ENCODE results near the gene TXNDC5.

The TXNDC5 gene

DNA sequence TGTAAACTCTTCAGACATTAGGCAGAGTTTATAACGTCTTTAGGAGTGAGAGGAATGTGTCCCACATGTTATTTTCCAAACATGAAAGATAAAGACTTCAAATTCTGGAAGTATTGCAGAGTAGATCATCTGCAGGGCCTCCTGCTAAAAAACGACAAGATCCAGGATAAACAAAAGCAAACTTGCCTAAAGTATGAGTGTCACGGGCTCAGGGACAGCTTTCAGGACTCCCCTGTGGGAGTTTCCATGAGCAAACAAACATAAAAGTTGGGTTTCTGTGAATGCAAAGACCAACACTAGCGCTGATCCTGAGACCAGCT is 76.9 kb downstream of the TXNDC5 start:
- TF ChIP-seq, protein P1, sequence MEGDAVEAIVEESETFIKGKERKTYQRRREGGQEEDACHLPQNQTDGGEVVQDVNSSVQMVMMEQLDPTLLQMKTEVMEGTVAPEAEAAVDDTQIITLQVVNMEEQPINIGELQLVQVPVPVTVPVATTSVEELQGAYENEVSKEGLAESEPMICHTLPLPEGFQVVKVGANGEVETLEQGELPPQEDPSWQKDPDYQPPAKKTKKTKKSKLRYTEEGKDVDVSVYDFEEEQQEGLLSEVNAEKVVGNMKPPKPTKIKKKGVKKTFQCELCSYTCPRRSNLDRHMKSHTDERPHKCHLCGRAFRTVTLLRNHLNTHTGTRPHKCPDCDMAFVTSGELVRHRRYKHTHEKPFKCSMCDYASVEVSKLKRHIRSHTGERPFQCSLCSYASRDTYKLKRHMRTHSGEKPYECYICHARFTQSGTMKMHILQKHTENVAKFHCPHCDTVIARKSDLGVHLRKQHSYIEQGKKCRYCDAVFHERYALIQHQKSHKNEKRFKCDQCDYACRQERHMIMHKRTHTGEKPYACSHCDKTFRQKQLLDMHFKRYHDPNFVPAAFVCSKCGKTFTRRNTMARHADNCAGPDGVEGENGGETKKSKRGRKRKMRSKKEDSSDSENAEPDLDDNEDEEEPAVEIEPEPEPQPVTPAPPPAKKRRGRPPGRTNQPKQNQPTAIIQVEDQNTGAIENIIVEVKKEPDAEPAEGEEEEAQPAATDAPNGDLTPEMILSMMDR (IDR thresholded peaks at IDR 0.05) = no peak
- no peak for DNase-seq
- H3K4me3 ChIP-seq = no peak overlapping the region
- no peaks in the 10 kb centered on the region for H3K27me3 ChIP-seq
- H3K27ac ChIP-seq = peak overlapping the region in 1 of 2 donors; percentile 2
- H3K9me3 ChIP-seq = no peaks in the 10 kb centered on the region
- peaks cover 0 to 6% (median 0%) of the 10 kb centered on the region in 4 donors for H3K4me1 ChIP-seq
- H3K36me3 ChIP-seq = no peaks in the 10 kb centered on the region
- intact Hi-C loops (cut with DNase I; ENCODE audit: low total_unique reads) = no loop called here

- no peak for DNase-seq
- TF ChIP-seq, protein P1 (IDR thresholded peaks at IDR 0.05) = no peak
- Histone ChIP-seq H3K36me3 (no peaks in the 10 kb centered on the region), H3K9me3 (no peaks in the 10 kb centered on the region), H3K4me1 (peaks cover 0 to 6% (median 0%) of the 10 kb centered on the region in 4 donors), H3K27me3 (no peaks in the 10 kb centered on the region), H3K27ac (peak overlapping the region in 1 of 2 donors; percentile 2), H3K4me3 (no peak overlapping the region)
- intact Hi-C loops (cut with DNase I; ENCODE audit: low total_unique reads) = no loop called here
Measured at GRCh38 chr6:7832904-7833750, 77.5 kb downstream of the TXNDC5 start.
